Measurements from ENCODE around the gene PLXNA4.

PLXNA4 gene

GRCh38 chr7:132154695-132155471 is 421.4 kb downstream of the PLXNA4 start:
- DNase-seq: no peak

DNA sequence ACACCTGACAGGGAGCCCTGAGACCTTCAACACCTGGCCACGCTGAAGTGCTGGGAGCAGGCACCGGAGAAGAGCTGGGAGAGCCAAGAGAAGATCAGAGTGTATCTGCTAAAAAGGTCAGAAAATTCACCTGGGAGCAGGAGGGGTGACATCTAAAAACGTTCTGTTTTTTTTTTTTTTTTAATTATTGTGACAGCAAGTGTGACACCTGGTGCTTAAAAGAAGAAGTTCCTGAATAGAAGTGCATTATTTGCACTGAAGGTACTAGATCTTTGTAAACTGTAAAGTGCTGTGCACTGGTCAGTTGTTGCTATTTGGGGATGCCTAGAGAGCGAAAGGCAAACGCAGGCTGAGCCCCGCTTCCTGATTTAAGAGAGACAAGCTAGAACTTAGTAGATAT is 422.0 kb downstream of the PLXNA4 start:
- no peak for DNase-seq

DNA sequence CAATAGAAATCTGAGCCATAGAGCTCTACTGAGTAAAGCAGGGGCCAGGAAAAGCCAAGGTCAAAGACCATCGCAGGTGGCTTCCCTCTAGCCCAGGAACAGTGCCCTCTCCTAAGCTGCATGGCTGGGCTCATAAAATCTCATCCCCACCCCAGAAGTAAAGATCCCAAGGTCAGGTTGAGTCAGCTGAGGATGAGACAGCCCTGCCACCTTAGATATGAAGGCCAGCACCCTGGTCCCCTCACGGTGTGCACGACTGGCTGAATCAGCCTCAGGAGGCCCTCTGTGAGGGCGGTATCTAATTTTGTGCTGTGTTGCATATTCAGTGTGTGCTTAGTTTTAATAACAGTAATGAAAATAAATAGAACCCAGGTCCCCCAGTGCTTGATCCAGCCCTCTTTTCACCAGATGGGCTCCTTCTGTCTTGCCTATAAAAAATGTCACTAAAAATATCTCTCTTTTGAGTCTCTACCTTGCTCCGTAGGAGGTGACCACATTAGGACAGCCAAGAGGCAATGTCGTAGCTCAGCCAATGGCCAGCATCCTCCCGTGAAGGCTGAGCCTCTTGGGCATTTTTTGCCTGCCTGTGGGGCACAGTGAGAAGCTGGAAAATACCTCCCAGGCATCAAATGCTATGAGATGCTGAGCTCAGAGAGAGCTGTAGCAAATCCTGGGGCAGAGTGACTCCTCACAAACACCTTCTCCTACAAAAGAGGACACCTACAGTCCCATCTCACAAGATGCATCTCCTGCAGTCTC is 424.0 kb downstream of the PLXNA4 start:
- DNase-seq: no peak

DNA sequence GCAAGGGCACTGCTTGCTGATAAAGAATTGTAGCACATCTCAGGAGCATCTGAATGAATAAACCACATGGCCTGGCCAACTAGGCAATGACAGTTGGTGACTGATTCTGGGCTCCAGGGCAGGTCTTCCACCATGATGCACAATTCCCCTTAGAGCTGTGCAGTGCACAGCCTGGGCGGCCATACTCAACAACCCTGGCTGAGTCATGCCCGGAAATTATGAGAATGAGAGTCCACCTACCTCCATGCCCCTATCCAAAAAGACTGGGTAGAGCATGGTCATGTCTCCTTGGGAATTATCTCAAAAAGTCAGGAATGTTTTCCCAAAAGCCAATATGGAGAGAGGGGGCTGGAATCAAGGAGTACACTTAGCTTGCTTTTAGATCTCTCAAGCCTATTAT is 425.6 kb downstream of the PLXNA4 start:
- no peak for DNase-seq

DNA sequence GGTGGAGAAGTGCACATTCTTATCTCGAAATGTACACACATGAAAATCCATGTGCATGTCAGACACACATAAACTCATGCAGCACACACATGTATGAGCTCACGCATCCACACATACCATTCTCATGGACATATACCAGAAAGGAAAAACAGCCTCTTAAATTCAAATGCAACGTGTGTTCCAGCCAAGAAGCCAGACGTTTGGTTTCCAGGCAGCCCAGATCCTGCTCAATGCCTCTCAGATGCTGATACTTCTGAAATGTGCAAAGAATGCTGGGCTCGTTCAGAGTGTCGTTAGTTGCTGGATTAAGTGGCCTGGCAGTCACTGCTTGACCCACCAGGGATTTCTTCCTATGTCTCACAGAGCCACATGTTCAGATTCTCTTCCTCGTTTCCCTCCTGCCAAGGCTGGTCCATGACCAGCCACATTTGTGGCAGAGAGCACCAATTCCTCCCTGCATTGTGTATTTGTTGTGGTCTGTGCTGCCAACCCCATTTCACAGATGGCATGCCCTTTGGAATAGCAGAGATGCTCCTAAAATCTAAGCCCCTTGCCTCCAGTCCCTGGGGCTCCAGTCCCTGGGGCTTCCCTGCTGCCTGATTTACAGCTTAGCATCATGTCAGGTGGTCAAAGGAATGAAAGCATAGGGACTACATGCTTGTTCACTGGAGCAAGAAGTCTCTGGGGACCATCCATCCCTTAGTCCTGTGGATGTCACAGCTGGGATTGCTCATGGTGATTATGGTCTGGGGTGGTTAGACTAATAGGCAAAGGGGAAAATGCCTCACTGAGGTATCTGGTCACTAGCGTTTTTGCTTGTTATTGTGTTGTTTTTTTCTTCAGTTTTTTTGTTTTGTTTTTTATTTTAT is 426.6 kb downstream of the PLXNA4 start:
- DNase-seq: no peak

DNA sequence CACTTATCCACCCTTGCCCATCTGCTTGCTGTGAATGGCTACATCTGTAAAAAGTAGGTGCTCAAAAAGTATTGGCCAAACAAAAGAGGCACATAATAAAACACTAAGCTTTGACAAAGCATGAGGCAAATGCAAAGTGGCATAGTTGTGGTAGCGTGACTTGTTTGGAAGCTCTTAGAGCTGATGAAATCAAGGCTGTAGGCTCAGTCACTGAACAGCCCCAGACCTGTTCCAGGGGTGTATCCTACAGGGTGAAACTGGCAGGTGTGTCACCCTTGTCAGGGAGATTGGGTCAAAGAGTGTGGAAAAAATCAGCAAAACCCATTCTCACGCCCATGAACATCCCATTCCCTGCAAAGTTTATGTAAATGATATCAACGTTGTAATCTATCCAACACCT is 427.4 kb downstream of the PLXNA4 start:
- no peak for DNase-seq

DNA sequence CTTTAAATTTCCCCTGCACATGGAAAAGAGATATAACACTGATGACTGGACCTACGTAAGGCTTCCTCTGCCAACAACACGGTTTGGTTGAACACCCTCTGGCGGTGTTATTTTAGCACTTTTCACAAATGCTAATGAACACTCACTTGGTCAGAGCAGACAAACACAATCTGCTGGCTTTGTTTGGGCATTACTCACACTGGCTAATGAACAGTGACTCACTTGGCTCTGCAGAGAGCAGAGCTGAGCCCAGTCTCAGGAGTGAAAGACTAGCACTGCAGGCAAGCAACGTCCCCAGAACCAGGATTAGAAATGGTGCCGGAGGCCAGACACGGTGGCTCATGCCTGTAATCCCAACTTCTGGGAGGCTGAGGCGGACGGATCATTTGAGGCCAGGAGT is 430.8 kb downstream of the PLXNA4 start:
- DNase-seq: no peak

DNA sequence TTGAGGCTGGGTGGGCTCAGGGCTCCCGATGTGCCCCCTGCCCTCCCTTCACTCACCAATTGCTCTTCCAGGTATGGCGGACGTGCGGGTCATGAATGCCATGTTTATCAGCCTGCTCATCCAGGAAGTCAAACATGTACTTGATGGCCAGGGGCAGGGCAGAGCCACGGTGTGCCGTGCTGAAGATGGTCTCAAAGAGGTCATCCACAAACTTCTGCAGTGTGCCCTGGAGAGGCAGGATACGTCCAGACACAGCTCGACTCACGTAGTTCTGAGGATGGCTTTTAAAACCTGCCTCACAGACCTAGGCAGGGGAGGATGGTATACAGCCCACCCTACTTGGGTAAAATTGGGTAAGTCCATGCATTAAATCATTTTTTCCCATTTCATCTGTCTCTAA is 431.2 kb downstream of the PLXNA4 start:
- DNase-seq: no peak

- DNase-seq: no peak
These were observed 434.3 kb downstream of the PLXNA4 start for GRCh38 chr7:132142006-132142405.

DNA sequence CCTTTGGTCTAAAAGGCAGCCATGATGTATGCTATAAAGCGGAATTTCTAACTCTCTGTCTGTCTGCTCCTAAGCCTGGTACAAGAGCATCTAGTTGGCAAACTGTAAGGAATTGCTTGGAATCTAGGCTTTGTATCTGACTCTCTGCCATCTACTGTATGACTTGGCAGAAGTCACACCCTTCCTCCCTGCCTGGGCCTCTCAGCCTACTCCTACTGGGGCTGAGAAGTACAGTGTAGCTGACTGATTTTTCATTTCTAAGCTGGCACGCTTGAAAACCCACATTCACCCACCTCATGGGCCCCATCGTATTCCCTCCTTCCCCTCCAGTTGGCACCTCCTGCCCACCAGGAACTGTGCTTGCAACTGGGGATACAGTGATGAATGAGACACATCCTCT is 435.2 kb downstream of the PLXNA4 start:
- no peak for DNase-seq

- no peak for DNase-seq
These were observed 435.9 kb downstream of the PLXNA4 start for GRCh38 chr7:132140341-132140740.

DNA sequence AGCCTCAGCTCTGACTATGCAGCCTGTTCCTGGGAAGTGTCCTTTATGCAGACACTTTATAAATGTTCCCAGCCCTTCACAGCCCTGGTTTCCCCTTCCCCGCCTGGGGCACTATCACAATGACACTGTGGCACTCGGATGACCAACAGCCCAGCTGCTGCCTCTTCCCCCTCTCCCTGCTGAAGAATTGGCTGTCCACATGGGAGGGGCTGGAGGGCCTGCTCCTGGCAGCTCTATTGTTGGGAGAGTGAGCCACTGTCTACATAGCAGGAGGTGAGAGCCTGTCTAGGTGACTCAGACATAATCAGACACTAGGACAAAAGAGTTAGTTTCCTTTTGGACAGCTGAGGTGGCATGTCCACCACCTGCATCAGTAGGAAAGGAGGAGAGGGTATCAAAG is 437.5 kb downstream of the PLXNA4 start:
- no peak for DNase-seq

GRCh38 chr7:132137681-132138080 is 438.6 kb downstream of the PLXNA4 start:
- DNase-seq: no peak

- no peak for DNase-seq
These were observed 440.4 kb downstream of the PLXNA4 start for GRCh38 chr7:132135746-132136385.

DNA sequence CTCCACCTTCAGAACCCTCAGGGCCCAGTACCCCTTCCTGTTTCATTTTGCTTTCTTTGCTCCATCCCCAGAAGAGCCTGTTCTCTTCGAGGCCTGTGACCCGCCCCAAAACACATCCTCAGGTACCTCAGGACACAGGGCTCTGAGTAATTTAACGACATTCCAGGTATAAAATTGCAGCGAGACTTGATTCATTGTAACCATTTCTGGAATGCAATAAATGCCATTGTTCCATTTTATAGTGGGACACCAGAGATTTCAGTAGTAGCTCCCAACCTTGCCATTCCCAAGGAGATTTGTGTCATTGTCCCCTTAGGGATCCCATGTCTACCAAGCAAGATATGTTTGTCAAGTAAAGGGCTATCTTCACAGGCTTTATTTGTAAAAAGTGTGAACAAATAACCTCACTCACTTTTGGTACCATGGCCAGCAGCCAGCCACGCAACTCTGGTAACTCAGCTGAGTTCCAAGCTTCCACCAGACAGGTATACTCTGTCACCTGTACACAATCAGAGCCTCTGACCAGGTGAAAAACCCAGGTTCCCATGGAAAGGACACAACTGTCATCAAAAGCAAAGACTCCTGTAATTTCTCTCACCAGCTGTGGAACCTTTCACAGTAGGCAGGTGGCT is 441.3 kb downstream of the PLXNA4 start:
- DNase-seq: no peak

- no peak for DNase-seq
These were observed 442.8 kb downstream of the PLXNA4 start for GRCh38 chr7:132133501-132133900.

DNA sequence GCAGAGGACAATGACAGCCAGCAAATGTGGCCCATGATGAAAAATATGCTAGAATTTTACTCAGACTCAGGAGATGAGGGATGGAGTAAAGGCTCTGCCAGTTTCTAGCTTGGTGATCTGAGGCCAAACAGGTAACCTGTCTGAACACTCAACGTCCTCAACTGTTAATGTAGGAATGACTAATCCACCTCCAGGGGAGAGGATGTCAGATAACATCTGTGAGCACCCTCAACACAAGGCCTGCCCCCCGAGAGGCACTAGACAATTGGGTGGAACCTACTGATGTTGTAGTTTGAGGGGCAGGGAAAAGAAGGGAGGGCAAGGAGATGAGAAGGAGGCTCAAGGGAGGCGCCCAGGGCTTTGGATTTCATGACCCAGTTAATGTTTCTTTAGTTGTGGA is 445.1 kb downstream of the PLXNA4 start:
- no peak for DNase-seq

- no peak for DNase-seq
These were observed 445.8 kb downstream of the PLXNA4 start for GRCh38 chr7:132130497-132130896.

GRCh38 chr7:132125872-132126595 is 450.2 kb downstream of the PLXNA4 start:
- DNase-seq: no peak

- no peak for DNase-seq
These were observed 451.2 kb downstream of the PLXNA4 start for GRCh38 chr7:132125096-132125495.

DNA sequence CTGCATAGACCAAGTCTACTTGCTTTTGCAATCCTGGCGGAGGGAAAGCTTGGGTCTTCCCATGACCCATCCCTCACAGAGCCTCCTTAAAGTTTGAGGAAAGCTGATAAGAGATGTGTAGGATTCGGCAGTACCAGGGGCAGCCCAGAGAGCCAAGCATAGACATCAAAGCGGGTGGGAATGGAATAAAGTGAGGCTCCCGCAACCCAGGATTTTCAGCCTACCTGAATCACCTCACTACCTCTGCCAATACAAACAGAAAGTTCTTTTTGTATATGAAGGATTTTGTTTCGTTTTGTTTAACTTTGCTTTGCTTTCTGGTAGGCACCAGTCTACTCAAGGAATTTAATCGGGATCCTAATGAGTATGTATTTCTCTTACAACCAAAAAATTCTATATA is 451.7 kb downstream of the PLXNA4 start:
- no peak for DNase-seq

- no peak for DNase-seq
These were observed 452.5 kb downstream of the PLXNA4 start for GRCh38 chr7:132123773-132124172.

Measured in stimulated activated CD4-positive, alpha-beta T cell treated with anti-CD3 and anti-CD28 coated beads, Interleukin-2, amount 100 ng/mL, for 24 hours (primary cell).